HUES6 (cell line): ENCODE results near the gene ATXN7L1.

Experiments used
- H3K27ac ChIP-seq: 2 replicates; pipeline ENCODE4 v1.7.0; 2013; ENCODE audit warnings: low read depth, mild to moderate bottlenecking, low read length, inconsistent platforms
- H3K27me3 ChIP-seq: 2 replicates; pipeline ENCODE4 v1.6.1; 2013; ENCODE audit warnings: low read length; ENCODE audit not compliant: control insufficient read depth, insufficient read depth
- H3K36me3 ChIP-seq: 2 replicates; pipeline ENCODE4 v1.6.1; 2013; ENCODE audit warnings: low read length; ENCODE audit not compliant: control insufficient read depth, insufficient read depth
- H3K4me1 ChIP-seq: 2 replicates; pipeline ENCODE4 v1.6.1; 2013; ENCODE audit warnings: low read length; ENCODE audit not compliant: control insufficient read depth, insufficient read depth
- H3K4me3 ChIP-seq: 2 replicates; pipeline ENCODE4 v1.5.1; 2013; ENCODE audit warnings: low read depth, low read length
- H3K9ac ChIP-seq: one replicate; pipeline ENCODE4 v1.6.1; 2013; ENCODE audit warnings: mild to moderate bottlenecking, low read length
- H3K9me3 ChIP-seq: 2 replicates; pipeline ENCODE4 v1.6.1; 2013; ENCODE audit warnings: low read depth, low read length; ENCODE audit not compliant: control insufficient read depth, insufficient read depth

The ATXN7L1 gene

DNA sequence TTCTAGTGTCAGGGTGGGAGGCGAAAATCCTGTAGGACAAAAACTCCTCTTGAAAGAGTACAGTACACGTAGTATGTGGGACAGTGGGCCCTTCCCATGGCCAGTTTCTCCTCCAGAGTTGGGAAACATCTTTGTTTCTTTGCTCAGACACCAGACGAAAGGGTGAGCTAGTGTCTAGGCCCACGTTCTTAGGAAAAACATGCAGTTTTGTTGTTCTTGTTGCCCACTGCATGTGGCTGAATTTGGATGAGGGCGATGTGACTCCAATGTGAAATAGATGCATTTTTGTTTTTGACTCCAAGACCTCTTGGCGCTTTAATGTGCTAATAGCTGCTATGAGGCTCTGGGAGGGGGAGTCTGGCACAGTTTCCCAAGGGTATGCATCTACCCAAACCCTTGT, 100.8 kb downstream of the ATXN7L1 start:
- Histone ChIP-seq H3K36me3 (no peaks in the 10 kb centered on the region), H3K4me1 (peaks cover 55% of the 10 kb centered on the region), H3K4me3 (peak overlapping the region; percentile 18), H3K27me3 (peaks cover 16% of the 10 kb centered on the region; the same call in 1 of the 2 replicates), H3K9ac (peak overlapping the region; percentile 63), H3K27ac (peak overlapping the region; percentile 62; the same call in 1 of the 2 replicates), H3K9me3 (no peaks in the 10 kb centered on the region)

DNA sequence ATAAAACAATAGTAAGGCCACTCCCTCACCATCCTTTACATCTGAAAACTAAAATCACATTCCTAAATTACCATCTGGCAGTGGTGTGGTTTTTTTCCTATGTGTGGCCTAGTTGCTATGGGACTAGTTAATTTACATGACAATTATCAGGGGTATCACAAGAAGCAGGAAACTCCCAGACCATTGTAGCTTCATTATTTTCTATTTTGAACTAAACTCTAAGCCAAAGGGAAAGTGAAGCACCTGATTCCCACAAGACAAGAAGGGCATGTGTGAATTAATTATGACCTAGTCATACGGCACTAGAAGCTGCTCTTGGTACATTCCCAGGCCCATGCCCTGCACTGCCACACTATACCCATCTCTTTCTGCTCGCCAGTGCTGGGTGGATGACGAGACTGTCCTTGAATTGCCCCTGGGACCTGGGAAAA, 103.4 kb downstream of the ATXN7L1 start:
- Histone ChIP-seq H3K9ac (peak overlapping the region; percentile 71), H3K27me3 (peaks cover 5% of the 10 kb centered on the region; the same call in 1 of the 2 replicates), H3K36me3 (no peaks in the 10 kb centered on the region), H3K4me1 (peaks cover 78% of the 10 kb centered on the region), H3K9me3 (no peaks in the 10 kb centered on the region), H3K27ac (peak overlapping the region; percentile 90), H3K4me3 (peak overlapping the region; percentile 23; the same call in 1 of the 2 replicates)

DNA sequence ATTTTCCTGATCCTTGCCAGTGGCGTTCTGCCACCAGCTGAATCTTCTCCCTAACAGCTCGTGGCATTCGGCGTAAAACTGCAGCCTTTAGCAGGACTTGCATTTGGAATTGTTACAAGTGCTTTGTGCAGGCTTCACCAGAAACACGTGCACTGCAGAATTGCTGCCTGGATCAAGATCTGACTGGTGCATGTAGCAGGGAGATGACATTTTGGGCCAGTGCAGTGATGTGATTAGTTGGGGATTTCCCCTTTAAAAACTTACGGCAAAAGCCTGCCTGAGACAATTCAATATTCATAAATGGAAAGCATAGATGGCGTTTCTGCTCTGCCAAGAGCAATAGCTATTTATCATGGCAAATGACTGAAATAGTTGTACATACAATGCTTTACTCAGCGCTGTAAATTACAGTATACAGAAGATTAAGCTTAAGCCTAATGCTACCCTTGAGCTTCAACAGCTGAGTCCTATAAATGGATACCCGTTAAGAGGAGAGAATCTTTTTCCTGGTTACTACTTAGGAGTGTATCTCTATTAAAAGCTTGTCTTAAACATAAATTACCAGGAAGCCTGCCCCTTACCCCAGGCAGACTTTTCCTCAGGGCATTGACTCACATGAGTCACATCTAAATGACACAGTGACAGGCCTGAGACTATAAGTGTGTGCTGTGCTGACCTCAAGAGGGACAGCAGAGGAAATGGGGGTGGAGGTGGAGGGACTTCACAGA, 106.3 kb downstream of the ATXN7L1 start:
- Histone ChIP-seq H3K36me3 (no peaks in the 10 kb centered on the region), H3K27ac (no peak overlapping the region), H3K27me3 (no peaks in the 10 kb centered on the region), H3K4me3 (no peak overlapping the region), H3K9ac (no peak overlapping the region), H3K9me3 (no peaks in the 10 kb centered on the region), H3K4me1 (peaks cover 65% of the 10 kb centered on the region)

DNA sequence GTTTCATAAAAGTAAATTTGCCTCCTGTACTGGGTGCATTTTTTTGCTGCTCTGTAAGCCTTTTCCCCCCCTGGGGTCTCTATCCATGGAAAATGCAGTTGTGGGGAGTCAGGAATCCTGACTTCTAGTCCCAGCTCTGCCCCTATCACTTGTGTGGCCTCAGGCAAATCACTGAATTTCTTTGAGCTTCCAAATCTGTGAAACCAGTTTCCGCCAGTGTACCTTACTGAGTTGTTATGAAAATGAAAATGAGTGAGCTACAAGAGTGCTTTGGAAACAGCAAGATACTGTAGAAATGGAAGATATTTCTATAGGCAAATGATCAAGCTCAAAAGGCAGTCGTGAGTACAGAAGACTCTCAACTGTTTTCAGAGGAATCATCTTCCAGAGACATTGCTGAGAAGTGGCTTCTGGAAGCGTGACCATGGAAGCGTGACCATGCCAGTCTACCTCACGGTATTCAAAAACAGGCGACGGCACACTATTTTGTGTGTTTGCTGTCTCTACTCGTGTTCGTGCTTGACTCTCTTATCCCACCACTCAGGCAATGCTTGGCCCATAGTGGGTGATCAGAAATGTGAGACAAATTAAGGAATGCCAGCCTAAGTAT, 107.4 kb downstream of the ATXN7L1 start:
- Histone ChIP-seq H3K27ac (no peak overlapping the region), H3K9ac (no peak overlapping the region), H3K4me1 (peaks cover 57% of the 10 kb centered on the region), H3K36me3 (no peaks in the 10 kb centered on the region), H3K9me3 (no peaks in the 10 kb centered on the region), H3K4me3 (no peak overlapping the region), H3K27me3 (no peaks in the 10 kb centered on the region)

DNA sequence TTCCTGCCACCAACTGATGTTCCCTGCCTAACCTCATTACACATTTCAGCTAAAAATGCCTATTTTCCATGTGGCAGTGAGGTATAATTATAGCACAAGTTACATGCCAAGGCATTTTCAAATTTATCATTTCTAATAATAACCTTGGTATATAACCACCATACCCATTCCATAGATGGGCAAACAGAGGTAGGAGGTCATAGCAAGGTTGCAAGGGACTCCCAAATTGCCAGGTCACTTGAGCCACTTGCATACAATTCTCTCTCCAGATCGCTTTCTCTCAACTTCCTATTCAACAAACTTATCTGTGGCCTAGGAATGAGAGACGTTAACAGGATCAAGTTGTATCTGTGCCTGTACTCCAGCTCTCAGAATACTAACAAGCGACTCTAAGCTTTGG, 108.3 kb downstream of the ATXN7L1 start:
- H3K27ac ChIP-seq, result no peak overlapping the region

DNA sequence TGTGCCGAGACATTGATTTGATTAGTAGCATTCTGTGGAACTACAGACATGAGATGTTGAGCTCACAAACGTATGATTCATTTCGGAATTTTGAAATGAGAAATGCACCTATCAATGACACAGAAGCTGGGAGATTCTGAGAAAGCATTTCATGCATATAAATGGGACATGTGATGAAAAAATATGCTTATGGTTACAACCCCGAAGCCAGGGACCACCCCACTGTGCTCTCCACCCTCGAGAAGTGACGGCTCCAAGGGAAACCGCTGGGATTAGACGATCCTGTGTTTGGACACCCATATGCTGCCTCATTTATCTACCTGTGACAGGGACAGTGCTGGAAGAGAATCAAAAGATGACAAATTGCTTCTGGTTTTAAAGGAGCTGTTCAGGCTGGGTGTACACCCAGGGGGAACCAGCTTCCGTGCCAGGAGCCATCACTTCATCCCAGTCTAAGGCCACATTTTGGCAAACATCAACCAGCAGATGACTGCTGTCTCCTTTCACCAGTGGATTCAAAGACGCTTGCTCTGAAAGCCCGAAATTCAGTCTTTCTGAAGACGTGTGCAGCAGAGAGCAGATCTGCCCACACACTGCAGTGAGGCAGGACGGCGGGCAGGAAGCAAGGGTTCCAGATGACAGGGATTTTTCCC, 109.9 kb downstream of the ATXN7L1 start:
- H3K4me1 ChIP-seq, result peaks cover 38% of the 10 kb centered on the region
- H3K9ac ChIP-seq, result no peak overlapping the region
- no peak overlapping the region for H3K27ac ChIP-seq
- no peaks in the 10 kb centered on the region for H3K36me3 ChIP-seq
- no peak overlapping the region for H3K4me3 ChIP-seq
- H3K27me3 ChIP-seq, result no peaks in the 10 kb centered on the region
- H3K9me3 ChIP-seq, result no peaks in the 10 kb centered on the region

More for the DNA sequence above, 108.3 kb downstream of the ATXN7L1 start:
- Histone ChIP-seq H3K36me3 (no peaks in the 10 kb centered on the region), H3K27me3 (no peaks in the 10 kb centered on the region), H3K9me3 (no peaks in the 10 kb centered on the region), H3K4me3 (no peak overlapping the region), H3K9ac (no peak overlapping the region), H3K4me1 (peaks cover 48% of the 10 kb centered on the region)

DNA sequence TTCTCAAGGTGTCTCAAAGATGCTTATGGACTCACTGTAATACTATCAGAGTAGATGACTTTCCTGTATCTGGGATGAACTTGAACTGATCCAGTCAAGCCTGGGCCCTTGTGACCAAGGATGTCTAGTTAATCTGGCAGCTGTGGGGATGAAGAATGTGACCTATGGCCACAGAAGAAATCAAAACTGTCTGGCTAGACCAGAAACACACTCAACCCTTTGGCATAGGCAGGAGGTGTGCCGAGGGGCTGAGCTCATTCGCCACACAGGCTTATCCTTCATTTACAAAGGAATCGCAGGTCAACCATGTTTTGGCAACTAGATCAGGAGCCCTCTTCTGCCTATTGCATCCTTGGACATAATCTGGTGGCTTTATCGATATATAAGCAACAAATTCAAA, 110.6 kb downstream of the ATXN7L1 start:
- no peak overlapping the region for H3K4me3 ChIP-seq
- H3K36me3 ChIP-seq, result 0 out of 2 replicates have a peak, but pooled peaks cover 3% of the 10 kb centered on the region
- H3K27me3 ChIP-seq, result no peaks in the 10 kb centered on the region
- H3K9me3 ChIP-seq, result no peaks in the 10 kb centered on the region
- H3K4me1 ChIP-seq, result peaks cover 40% of the 10 kb centered on the region
- H3K9ac ChIP-seq, result no peak overlapping the region
- H3K27ac ChIP-seq, result no peak overlapping the region

DNA sequence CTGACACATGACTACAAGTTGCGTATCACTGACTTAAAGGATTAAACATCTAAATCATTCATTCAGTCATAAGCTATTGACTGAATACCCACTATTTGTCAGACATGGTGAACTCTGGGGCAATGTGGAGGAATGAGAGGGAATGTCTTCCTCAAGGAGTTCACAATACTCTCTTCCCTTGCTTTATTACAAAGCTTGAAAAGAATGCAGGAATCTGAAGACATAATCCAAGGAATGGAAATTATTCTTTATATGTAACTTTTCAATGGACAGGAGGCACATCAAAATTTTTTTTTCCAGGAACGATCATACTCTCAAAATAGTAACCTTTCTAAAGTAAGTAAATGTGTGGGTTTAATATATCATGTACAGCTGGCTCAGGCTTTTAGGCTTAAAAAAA, 111.9 kb downstream of the ATXN7L1 start:
- no peak overlapping the region for H3K27ac ChIP-seq

DNA sequence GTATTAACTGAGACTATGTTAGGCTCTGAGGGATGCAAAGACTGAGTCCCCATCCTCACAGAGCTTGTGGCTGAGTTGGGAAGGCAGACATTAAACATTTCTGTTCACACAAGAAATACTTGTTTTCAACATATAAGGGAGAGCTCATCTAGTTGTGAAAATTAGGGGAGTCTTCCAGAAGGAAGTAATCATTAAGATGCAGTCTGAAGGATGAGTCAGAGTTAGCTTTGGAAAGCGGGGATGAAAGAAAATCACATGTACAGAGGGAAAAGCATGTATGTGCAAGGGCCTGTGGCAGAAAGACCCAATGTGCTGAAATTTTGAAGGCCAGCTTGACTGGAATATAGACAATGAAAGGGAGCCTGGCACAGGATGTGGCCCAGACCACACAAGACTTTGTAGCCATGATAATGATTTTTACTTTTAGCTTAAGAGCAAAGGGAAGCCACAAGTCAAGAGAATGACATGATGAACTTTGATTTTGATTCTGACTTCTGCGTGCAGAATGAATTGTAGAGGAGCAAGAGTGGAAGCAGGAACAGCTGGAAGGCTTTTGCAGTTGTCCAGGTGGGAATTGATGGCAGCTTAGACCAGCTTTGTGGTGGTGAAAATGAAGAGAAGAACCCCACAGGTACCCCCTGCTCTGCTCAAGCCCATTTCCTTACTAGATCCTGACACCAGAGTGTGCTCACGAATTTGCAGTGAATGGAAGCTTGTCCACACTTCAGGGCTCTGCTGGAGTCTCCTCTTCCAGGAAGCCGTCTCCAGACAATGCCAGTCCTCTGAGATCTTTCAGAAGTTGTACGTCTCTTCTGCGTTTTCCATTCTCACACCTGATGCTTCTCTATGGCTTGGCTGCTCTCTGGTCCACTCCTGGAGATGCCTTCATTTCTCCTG, 115.6 kb downstream of the ATXN7L1 start:
- Histone ChIP-seq H3K4me1 (peaks cover 25% of the 10 kb centered on the region; the same call in 1 of the 2 replicates), H3K9me3 (no peaks in the 10 kb centered on the region), H3K27ac (no peak overlapping the region), H3K4me3 (no peak overlapping the region), H3K36me3 (0 out of 2 replicates have a peak, but pooled peaks cover 3% of the 10 kb centered on the region), H3K27me3 (no peaks in the 10 kb centered on the region), H3K9ac (no peak overlapping the region)

More for the DNA sequence above, 111.9 kb downstream of the ATXN7L1 start:
- Histone ChIP-seq H3K27me3 (no peaks in the 10 kb centered on the region), H3K4me3 (no peak overlapping the region), H3K9ac (no peak overlapping the region), H3K9me3 (no peaks in the 10 kb centered on the region), H3K4me1 (peaks cover 35% of the 10 kb centered on the region), H3K36me3 (0 out of 2 replicates have a peak, but pooled peaks cover 3% of the 10 kb centered on the region)

DNA sequence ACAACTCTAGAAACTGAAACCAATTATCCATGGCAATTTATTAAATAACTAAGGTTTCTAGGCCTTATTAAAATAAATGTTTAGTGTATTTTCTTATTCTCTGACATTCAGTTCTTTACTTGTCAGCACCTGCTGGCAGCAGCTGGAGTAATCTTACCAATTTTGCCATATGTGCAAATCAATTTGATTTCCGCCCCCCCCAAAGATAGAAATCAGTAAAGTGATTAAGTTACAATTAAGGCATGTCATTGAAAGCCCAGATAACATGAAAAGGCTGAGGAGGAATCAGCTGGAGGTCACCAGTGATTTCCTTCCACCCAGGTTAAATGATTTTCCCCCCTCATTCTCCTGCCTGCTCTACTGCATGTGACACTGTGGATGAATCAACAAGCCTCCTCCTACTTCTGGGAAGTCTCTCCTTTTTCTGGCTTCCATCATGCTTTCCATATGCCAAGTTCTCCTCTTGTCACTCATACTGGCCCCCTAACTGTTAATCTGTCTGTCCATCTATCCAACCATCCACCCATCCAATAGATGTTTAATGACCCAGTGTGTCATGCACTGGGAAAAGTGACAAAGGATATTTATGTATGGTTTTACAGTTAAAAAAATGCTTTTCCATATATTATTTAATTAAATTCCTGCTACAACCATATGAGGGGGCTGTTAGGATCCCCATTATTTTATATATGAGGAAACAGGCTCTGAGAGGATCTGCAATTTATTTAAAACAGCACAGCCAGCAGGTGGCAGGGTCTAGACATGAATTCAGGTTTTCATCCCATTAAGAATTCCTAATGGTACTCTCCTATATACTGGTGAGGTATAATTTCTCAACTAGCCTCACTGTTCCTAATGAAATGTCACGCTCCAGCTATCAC, 116.5 kb downstream of the ATXN7L1 start:
- no peaks in the 10 kb centered on the region for H3K9me3 ChIP-seq
- H3K9ac ChIP-seq, result no peak overlapping the region
- H3K27ac ChIP-seq, result no peak overlapping the region
- 0 out of 2 replicates have a peak, but pooled peaks cover 3% of the 10 kb centered on the region for H3K36me3 ChIP-seq
- H3K27me3 ChIP-seq, result no peaks in the 10 kb centered on the region
- peaks cover 20% of the 10 kb centered on the region; the same call in 1 of the 2 replicates for H3K4me1 ChIP-seq
- H3K4me3 ChIP-seq, result no peak overlapping the region
